Measurements from ENCODE around the gene ZNF286A. TPM values are rescaled to one million over a fixed set of nuclear protein-coding genes. Genes with fewer than 3 reads are reported as not detected.
"Not testable (repeated sequence)": the region's sequence is repeated elsewhere in the genome, so short reads cannot be mapped to it uniquely, and the experiment has no call there.

The ZNF286A gene
- total RNA-seq = 26.9 and 27.8 TPM in 2 replicates

GRCh38 chr17:15699413-15699924, at the start of gene ZNF286A:
ZNF286A (plus strand) TSS chr17:15699752; CDS start chr17:15700330, 578 bp downstream.
- intact Hi-C loops (cut with micrococcal nuclease); H3K9me3 Mint-ChIP-seq; H3K27me3 Mint-ChIP-seq (ENCODE audit: low read depth): not testable (repeated sequence)
- peak; percentile 90 for DNase-seq (ENCODE audit: low spot score)
- H3K36me3 Mint-ChIP-seq (ENCODE audit: low read depth) = peaks cover 28% of the 10 kb centered on the region
- H3K27ac Mint-ChIP-seq = peak within 1 kb of the TSS; percentile 61
- peak within 1 kb of the TSS; percentile 80 for H3K4me3 Mint-ChIP-seq (ENCODE audit: low read depth)
- H3K4me1 Mint-ChIP-seq (ENCODE audit: low read depth) = peaks cover 12% of the 10 kb centered on the region

DNA sequence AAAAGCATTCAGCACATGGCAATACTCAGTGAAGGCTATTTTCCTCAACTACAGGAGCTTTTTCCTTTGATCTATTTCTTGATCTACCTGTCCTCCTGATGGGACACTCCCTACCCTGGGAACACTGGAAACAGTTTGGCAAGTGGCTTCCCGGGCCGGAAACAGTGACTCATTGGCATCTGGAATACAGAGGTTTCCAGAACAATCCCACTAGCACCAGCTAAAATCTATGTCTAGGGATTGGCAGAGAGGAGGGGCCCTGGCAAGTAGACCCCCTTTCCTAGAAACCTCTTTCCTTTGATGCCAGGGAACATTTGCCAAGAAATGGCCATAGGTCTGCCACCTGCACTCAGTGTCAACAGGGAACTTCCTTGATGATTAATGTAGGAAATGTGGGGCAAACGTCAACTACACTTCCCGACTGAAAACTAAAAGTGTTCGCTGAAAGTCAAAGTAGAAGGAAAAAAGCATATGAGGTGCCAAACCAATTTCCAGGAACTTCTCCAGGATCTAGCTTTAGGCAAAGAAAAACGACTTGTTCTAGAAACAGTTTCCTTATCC, 49.6 kb upstream of the ZNF286A start:
- Mint-ChIP-seq H3K27me3 (ENCODE audit: low read depth) (no peaks in the 10 kb centered on the region), H3K27ac (no peak overlapping the region), H3K4me3 (ENCODE audit: low read depth) (no peak overlapping the region), H3K36me3 (ENCODE audit: low read depth) (no peaks in the 10 kb centered on the region), H3K4me1 (ENCODE audit: low read depth) (peaks cover 38% of the 10 kb centered on the region), H3K9me3 (no peaks in the 10 kb centered on the region)
- DNase-seq (ENCODE audit: low spot score) = no peak
- intact Hi-C loops (cut with micrococcal nuclease) = no loop called here

DNA sequence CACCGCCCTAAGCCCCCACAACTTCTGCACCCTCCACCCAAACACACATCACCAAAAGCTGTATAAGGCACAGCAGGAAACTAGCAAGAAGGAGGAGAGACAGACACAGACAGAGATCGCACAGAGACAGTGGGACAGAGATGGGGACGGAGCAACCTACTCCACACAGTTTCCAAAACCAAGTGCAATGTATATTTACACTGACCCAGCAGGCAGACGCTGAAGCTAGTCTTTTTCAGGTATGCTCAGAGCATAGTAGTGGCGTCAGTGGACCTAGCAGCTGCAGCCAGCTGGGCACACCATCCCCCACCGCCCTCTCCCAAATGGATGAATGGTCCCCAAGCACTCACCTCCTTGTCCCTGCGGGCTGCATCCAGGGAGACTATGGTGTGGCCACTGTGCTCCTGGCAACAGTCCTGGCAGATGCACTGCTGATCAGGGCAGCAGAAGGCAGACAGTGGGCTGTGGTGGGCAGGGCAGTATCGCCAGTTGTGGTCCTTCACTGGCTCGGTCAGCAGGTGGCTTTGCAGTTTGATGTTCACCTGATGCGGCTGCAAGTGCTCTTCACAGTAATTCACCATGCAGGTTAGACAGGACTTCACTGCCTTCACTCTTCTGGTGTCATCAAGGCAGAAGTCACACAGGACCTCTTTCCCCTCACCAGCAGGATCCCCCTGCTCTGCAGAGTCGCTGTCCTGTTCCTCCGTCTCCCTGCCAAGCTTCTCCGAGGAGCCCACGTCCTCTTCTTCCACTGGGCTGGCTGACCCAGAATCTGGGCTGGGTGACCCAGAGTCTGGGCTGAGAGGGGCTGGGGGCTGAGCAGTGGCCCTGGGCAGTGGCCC, 48.6 kb upstream of the ZNF286A start:
- intact Hi-C loops (cut with micrococcal nuclease) = no loop called here
- peak overlapping the region; percentile 69 for H3K4me3 Mint-ChIP-seq (ENCODE audit: low read depth)
- no peak for DNase-seq (ENCODE audit: low spot score)
- H3K27me3 Mint-ChIP-seq (ENCODE audit: low read depth) = no peaks in the 10 kb centered on the region
- no peaks in the 10 kb centered on the region for H3K36me3 Mint-ChIP-seq (ENCODE audit: low read depth)
- H3K4me1 Mint-ChIP-seq (ENCODE audit: low read depth) = peaks cover 30% of the 10 kb centered on the region
- no peaks in the 10 kb centered on the region for H3K9me3 Mint-ChIP-seq
- peak overlapping the region; percentile 56 for H3K27ac Mint-ChIP-seq

- intact Hi-C loops (cut with micrococcal nuclease) = no loop called here
- Mint-ChIP-seq H3K4me3 (ENCODE audit: low read depth) (peak overlapping the region; percentile 66), H3K9me3 (no peaks in the 10 kb centered on the region), H3K36me3 (ENCODE audit: low read depth) (no peaks in the 10 kb centered on the region), H3K4me1 (ENCODE audit: low read depth) (peaks cover 30% of the 10 kb centered on the region), H3K27ac (peak overlapping the region; percentile 39), H3K27me3 (ENCODE audit: low read depth) (no peaks in the 10 kb centered on the region)
- DNase-seq (ENCODE audit: low spot score) = peak; percentile 36
These were observed 47.9 kb upstream of the ZNF286A start for GRCh38 chr17:15651583-15652110.

- Mint-ChIP-seq H3K4me3 (ENCODE audit: low read depth) (no peak overlapping the region), H3K36me3 (ENCODE audit: low read depth) (peaks cover 7% of the 10 kb centered on the region), H3K27me3 (ENCODE audit: low read depth) (no peaks in the 10 kb centered on the region), H3K9me3 (no peaks in the 10 kb centered on the region), H3K4me1 (ENCODE audit: low read depth) (peaks cover 31% of the 10 kb centered on the region), H3K27ac (no peak overlapping the region)
- DNase-seq (ENCODE audit: low spot score) = no peak
- intact Hi-C loops (cut with micrococcal nuclease) = no loop called here
These were observed 46.6 kb upstream of the ZNF286A start for GRCh38 chr17:15652960-15653359.

GRCh38 chr17:15654401-15654800, 45.2 kb upstream of the ZNF286A start:
- H3K36me3 Mint-ChIP-seq (ENCODE audit: low read depth) = peaks cover 13% of the 10 kb centered on the region
- H3K4me3 Mint-ChIP-seq (ENCODE audit: low read depth); DNase-seq (ENCODE audit: low spot score); H3K27me3 Mint-ChIP-seq (ENCODE audit: low read depth); intact Hi-C loops (cut with micrococcal nuclease); H3K9me3 Mint-ChIP-seq; H3K27ac Mint-ChIP-seq: not testable (repeated sequence)
- H3K4me1 Mint-ChIP-seq (ENCODE audit: low read depth) = peaks cover 23% of the 10 kb centered on the region

GRCh38 chr17:15654886-15655561, 44.5 kb upstream of the ZNF286A start:
- H3K4me1 Mint-ChIP-seq (ENCODE audit: low read depth) = peaks cover 23% of the 10 kb centered on the region
- no peaks in the 10 kb centered on the region for H3K27me3 Mint-ChIP-seq (ENCODE audit: low read depth)
- intact Hi-C loops (cut with micrococcal nuclease) = no loop called here

GRCh38 chr17:15657868-15658267, 41.7 kb upstream of the ZNF286A start:
- Mint-ChIP-seq H3K36me3 (ENCODE audit: low read depth) (peaks cover 13% of the 10 kb centered on the region), H3K9me3 (no peaks in the 10 kb centered on the region), H3K4me3 (ENCODE audit: low read depth) (no peak overlapping the region), H3K27ac (no peak overlapping the region), H3K4me1 (ENCODE audit: low read depth) (peaks cover 11% of the 10 kb centered on the region), H3K27me3 (ENCODE audit: low read depth) (no peaks in the 10 kb centered on the region)
- no peak for DNase-seq (ENCODE audit: low spot score)
- intact Hi-C loops (cut with micrococcal nuclease) = no loop called here

More at GRCh38 chr17:15654886-15655561, 44.5 kb upstream of the ZNF286A start:
- Mint-ChIP-seq H3K9me3 (no peaks in the 10 kb centered on the region), H3K36me3 (ENCODE audit: low read depth) (peaks cover 13% of the 10 kb centered on the region), H3K27ac (no peak overlapping the region), H3K4me3 (ENCODE audit: low read depth) (no peak overlapping the region)
- DNase-seq (ENCODE audit: low spot score) = no peak

DNA sequence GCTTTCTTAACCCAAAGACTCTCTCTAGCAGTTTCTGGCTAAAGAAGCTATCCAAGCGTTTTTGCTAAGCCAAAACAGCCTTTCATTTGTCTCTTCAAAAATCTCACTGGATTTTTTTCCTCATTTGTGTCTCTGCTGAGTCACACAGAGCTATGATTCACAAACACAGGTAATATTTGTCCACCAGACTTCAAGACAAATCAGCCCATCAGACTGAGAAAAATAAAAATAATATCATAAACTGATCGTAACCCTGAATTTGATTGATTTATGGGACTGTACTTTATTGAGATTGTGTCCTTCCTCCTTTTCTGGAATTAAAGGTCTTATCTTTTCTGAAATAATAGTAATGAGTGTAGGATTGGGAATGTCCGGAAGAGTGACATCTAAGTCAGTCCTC, 41.3 kb upstream of the ZNF286A start:
- Mint-ChIP-seq H3K27ac (no peak overlapping the region), H3K36me3 (ENCODE audit: low read depth) (peaks cover 13% of the 10 kb centered on the region), H3K4me1 (ENCODE audit: low read depth) (peaks cover 9% of the 10 kb centered on the region), H3K9me3 (no peaks in the 10 kb centered on the region), H3K4me3 (ENCODE audit: low read depth) (no peak overlapping the region), H3K27me3 (ENCODE audit: low read depth) (no peaks in the 10 kb centered on the region)
- DNase-seq (ENCODE audit: low spot score) = no peak
- intact Hi-C loops (cut with micrococcal nuclease) = no loop called here

- H3K4me1 Mint-ChIP-seq (ENCODE audit: low read depth) = peaks cover 9% of the 10 kb centered on the region
- intact Hi-C loops (cut with micrococcal nuclease) = no loop called here
- H3K9me3 Mint-ChIP-seq = no peaks in the 10 kb centered on the region
These were observed 40.3 kb upstream of the ZNF286A start for GRCh38 chr17:15659236-15659635.

GRCh38 chr17:15659663-15660062, 39.9 kb upstream of the ZNF286A start:
- H3K27ac Mint-ChIP-seq = no peak overlapping the region
- H3K4me3 Mint-ChIP-seq (ENCODE audit: low read depth) = no peak overlapping the region
- H3K36me3 Mint-ChIP-seq (ENCODE audit: low read depth) = peaks cover 22% of the 10 kb centered on the region
- no peaks in the 10 kb centered on the region for H3K27me3 Mint-ChIP-seq (ENCODE audit: low read depth)
- H3K4me1 Mint-ChIP-seq (ENCODE audit: low read depth) = peaks cover 9% of the 10 kb centered on the region
- DNase-seq (ENCODE audit: low spot score) = no peak
- intact Hi-C loops (cut with micrococcal nuclease) = no loop called here
- H3K9me3 Mint-ChIP-seq = no peaks in the 10 kb centered on the region

More at GRCh38 chr17:15659236-15659635, 40.3 kb upstream of the ZNF286A start:
- Mint-ChIP-seq H3K27ac (no peak overlapping the region), H3K4me3 (ENCODE audit: low read depth) (no peak overlapping the region), H3K27me3 (ENCODE audit: low read depth) (no peaks in the 10 kb centered on the region), H3K36me3 (ENCODE audit: low read depth) (peaks cover 19% of the 10 kb centered on the region)
- no peak for DNase-seq (ENCODE audit: low spot score)

DNA sequence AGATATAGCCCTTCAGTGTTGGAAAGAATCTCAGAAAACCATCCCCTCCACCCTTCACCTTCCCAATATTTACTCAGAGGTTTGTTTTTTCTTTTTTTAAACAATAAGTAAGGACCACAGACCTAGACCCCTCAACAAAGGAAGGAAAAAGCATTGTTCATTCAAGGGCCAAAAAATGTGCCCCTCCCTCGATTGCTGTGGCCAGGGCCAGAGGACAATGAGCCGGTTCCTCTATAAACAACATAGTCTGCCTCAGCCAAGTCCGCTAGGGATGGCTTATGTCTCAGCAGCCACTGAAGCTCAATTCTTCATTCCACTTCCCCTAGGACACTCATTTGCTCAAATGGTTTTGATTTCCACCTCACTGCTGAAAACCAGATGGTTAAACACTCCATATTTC, 39.5 kb upstream of the ZNF286A start:
- Mint-ChIP-seq H3K36me3 (ENCODE audit: low read depth) (peaks cover 22% of the 10 kb centered on the region), H3K27ac (no peak overlapping the region), H3K4me1 (ENCODE audit: low read depth) (peaks cover 9% of the 10 kb centered on the region), H3K9me3 (no peaks in the 10 kb centered on the region), H3K27me3 (ENCODE audit: low read depth) (no peaks in the 10 kb centered on the region), H3K4me3 (ENCODE audit: low read depth) (no peak overlapping the region)
- intact Hi-C loops (cut with micrococcal nuclease) = no loop called here
- no peak for DNase-seq (ENCODE audit: low spot score)
